WTC11 (cell line): ENCODE results near the gene BTN2A1. TPM values are rescaled to one million over a fixed set of nuclear protein-coding genes. Genes with fewer than 3 reads are reported as not detected.

Experiments used
- ATAC-seq: fragments of 200-7000 bp; cut with Tn5 transposase; 2 replicates; pipeline ENCODE4 v1.10.0; 2021; ENCODE audit warnings: mild to moderate bottlenecking, moderate library complexity
- CTCF ChIA-PET: fragments of 300-600 bp; sonication (Branson Sonifier 250); formaldehyde crosslinking; loops from one replicate; lab custom pipeline; 2021; ENCODE audit warnings: antibody characterized with exemption; lab: Charles Lee
- POLR2A ChIA-PET: fragments of 350-600 bp; sonication (Branson Sonifier 250); formaldehyde crosslinking; loops from one replicate; lab custom pipeline; 2021; ENCODE audit warnings: antibody characterized with exemption; lab: Charles Lee
- DNase-seq: peaks from one replicate; pipeline ENCODE4 v3.0.0; 2021; ENCODE audit warnings: low spot score
- H3K27ac Mint-ChIP-seq: 2 replicates; pipeline ENCODE4 v1.8.0; 2021; ENCODE audit warnings: mixed read lengths
- H3K27me3 Mint-ChIP-seq: 2 replicates; pipeline ENCODE4 v1.8.0; 2021; ENCODE audit warnings: low read depth, mild to moderate bottlenecking, moderate library complexity, mixed read lengths
- H3K36me3 Mint-ChIP-seq: 2 replicates; pipeline ENCODE4 v1.8.0; 2021; ENCODE audit warnings: mixed read lengths
- H3K4me1 Mint-ChIP-seq: 2 replicates; pipeline ENCODE4 v1.8.0; 2022; ENCODE audit warnings: mixed read lengths
- H3K4me3 Mint-ChIP-seq: 2 replicates; pipeline ENCODE4 v1.8.0; 2021; ENCODE audit warnings: mild to moderate bottlenecking, moderate library complexity, mixed read lengths
- H3K9me3 Mint-ChIP-seq: 2 replicates; pipeline ENCODE4 v1.8.0; 2021; ENCODE audit warnings: mixed read lengths
- CREB1 ChIP-seq: sonication (generic); formaldehyde crosslinking; IDR thresholded peaks from 2 replicates; pipeline ENCODE4 v1.8.0; 2023; ENCODE audit warnings: mild to moderate bottlenecking, missing genetic modification reagents
- MXD4 ChIP-seq: fragments of 250-450 bp; sonication (Bioruptor Pico); IDR thresholded peaks from 2 replicates; pipeline ENCODE4 v1.8.0; 2021; ENCODE audit warnings: mild to moderate bottlenecking, moderate library complexity, borderline replicate concordance
- NFYB ChIP-seq: sonication (generic); formaldehyde crosslinking; conservative IDR thresholded peaks from 2 replicates; pipeline ENCODE4 v1.8.0; 2022; ENCODE audit warnings: low read depth, missing genetic modification reagents
- NR2C2 ChIP-seq: sonication (generic); formaldehyde crosslinking; IDR thresholded peaks from 2 replicates; pipeline ENCODE4 v1.8.0; 2022; ENCODE audit warnings: mild to moderate bottlenecking, missing genetic modification reagents
- NR3C1 ChIP-seq: sonication (generic); formaldehyde crosslinking; conservative IDR thresholded peaks from 2 replicates; pipeline ENCODE4 v1.8.1; 2023; ENCODE audit warnings: low read depth, mild to moderate bottlenecking, missing genetic modification reagents
- SMAD4 ChIP-seq: sonication (generic); formaldehyde crosslinking; IDR thresholded peaks from 2 replicates; pipeline ENCODE4 v1.8.0; 2022; ENCODE audit warnings: mild to moderate bottlenecking, missing genetic modification reagents
- SP1 ChIP-seq: sonication (generic); formaldehyde crosslinking; conservative IDR thresholded peaks from 2 replicates; pipeline ENCODE4 v1.8.1; 2022; ENCODE audit warnings: missing genetic modification reagents
- TP53 ChIP-seq: sonication (generic); formaldehyde crosslinking; IDR thresholded peaks from 2 replicates; pipeline ENCODE4 v1.8.1; 2023; ENCODE audit warnings: mild to moderate bottlenecking, missing genetic modification reagents
- ZBTB21 ChIP-seq: sonication (generic); formaldehyde crosslinking; IDR thresholded peaks from 2 replicates; pipeline ENCODE4 v1.8.1; 2023; ENCODE audit warnings: mild to moderate bottlenecking, missing genetic modification reagents, borderline replicate concordance
- ZNF416 ChIP-seq: fragments of 250-450 bp; sonication (Bioruptor Pico); IDR thresholded peaks from 2 replicates; pipeline ENCODE4 v1.9.0; 2021; ENCODE audit warnings: mild to moderate bottlenecking, inconsistent platforms
- ZNF671 ChIP-seq: fragments of 250-450 bp; sonication (Bioruptor Pico); IDR thresholded peaks from 2 replicates; pipeline ENCODE4 v1.8.0; 2021; ENCODE audit warnings: mild to moderate bottlenecking
- total RNA-seq: library from RNA; stranded (reverse); gene quantifications from 3 replicates; pipeline ENCODE4 v1.2.3, GENCODE V29; 2021
- TF ChIP-seq, protein P1 (sequence below): sonication (generic); formaldehyde crosslinking; IDR thresholded peaks from 2 replicates; pipeline ENCODE4 v1.8.1; 2023; ENCODE audit warnings: mild to moderate bottlenecking, missing genetic modification reagents, moderate library complexity
- TF ChIP-seq, protein P2 (sequence below): sonication (generic); formaldehyde crosslinking; IDR thresholded peaks from 2 replicates; pipeline ENCODE4 v1.8.0; 2022; ENCODE audit warnings: missing genetic modification reagents
- TF ChIP-seq, protein P3 (sequence below): sonication (generic); formaldehyde crosslinking; IDR thresholded peaks from 2 replicates; pipeline ENCODE4 v1.8.1; 2023; ENCODE audit warnings: mild to moderate bottlenecking, moderate library complexity, missing genetic modification reagents

BTN2A1 gene
- total RNA-seq, 1 experiment from 2014 or later, result 9.9 TPM

DNA sequence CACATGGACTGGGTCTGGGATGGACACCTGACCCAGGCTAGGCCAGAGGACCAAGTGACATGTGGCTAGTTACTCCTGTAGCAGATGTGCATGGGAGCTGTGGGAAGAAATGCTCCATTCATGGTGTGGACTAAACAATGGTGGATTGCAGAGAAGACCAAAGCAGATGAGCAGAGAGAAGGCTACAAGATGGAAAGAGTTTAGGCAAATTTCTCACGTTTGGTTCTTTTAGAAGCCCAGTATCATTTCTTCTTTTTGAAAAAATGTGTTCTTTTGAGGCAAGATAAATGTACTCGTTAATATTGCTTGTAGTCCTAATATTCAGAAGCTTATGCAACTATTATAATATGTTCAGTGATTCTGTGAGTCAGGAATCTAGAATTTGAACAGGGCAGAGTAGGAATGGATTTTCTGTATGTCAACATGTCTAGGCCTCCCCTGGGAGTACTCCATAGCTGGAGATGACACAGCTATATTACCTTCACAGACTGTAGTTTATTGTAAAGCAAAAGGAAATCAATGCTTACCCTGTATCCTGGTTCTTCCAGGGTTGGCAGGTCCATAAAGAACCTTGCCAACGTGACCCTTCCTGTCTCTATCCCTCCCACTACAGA lies 2.3 kb upstream of the BTN2A1 start:
- ATAC-seq (no peak), DNase-seq (no peak)
- Mint-ChIP-seq H3K4me3 (no peak overlapping the region), H3K27ac (no peak overlapping the region), H3K4me1 (peaks cover 15% of the 10 kb centered on the region), H3K9me3 (no peaks in the 10 kb centered on the region), H3K27me3 (peaks cover 6% of the 10 kb centered on the region), H3K36me3 (peaks cover 14% of the 10 kb centered on the region)
- TF ChIP-seq NR3C1 (CRISPR knock-in tag) (no peak), TP53 (CRISPR knock-in tag) (no peak), CREB1 (CRISPR knock-in tag) (no peak), ZBTB21 (no peak), ZNF416 (CRISPR knock-in tag) (no peak)
- TF ChIP-seq, protein P1, sequence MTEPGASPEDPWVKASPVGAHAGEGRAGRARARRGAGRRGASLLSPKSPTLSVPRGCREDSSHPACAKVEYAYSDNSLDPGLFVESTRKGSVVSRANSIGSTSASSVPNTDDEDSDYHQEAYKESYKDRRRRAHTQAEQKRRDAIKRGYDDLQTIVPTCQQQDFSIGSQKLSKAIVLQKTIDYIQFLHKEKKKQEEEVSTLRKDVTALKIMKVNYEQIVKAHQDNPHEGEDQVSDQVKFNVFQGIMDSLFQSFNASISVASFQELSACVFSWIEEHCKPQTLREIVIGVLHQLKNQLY, result no peak
- POLR2A ChIA-PET, result no interaction called here
- CTCF ChIA-PET, result no interaction called here

DNA sequence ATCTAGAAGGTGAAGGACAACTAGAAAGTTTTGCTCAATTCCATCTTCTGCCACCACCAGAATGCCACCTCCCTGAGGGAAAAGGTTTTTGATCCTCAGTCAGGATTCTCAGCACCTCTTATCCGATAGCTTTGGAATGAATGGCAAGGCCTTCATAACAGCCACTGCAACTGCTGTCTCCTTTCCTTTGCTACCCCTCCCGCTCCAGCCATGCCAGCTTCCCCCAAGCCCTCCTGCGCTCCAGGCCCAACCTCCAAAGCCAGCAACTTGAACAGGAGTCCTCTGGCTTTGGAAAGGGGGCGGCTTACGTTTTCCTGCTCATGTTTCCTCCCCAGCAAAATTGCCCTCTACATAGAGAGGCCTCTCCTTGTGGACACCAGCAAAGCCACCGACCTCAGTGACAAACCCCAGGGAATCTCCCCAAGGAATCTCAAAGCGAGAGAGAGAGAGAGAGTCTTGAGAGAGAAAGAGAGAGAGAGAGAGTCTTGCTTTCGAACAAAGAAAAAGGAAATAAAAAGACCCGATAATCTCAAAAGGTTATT lies 420 bp upstream of the BTN2A1 start:
- DNase-seq, result peak; percentile 39
- Mint-ChIP-seq H3K36me3 (peaks cover 21% of the 10 kb centered on the region), H3K27ac (peak overlapping the region; percentile 97), H3K27me3 (peaks cover 4% of the 10 kb centered on the region), H3K4me1 (peaks cover 15% of the 10 kb centered on the region), H3K4me3 (peak overlapping the region; percentile 99), H3K9me3 (no peaks in the 10 kb centered on the region)
- ChIA-PET POLR2A (interaction anchor here (0.5 kb wide), 1 partner anchor 59 kb away, joined by 3 read pairs; no protein-coding TSS in a partner anchor), CTCF (interaction anchor here (1.0 to 1.6 kb wide), 2 partner anchors 115 kb away, joined by 3 to 4 read pairs; no protein-coding TSS in a partner anchor)
- no peak for TF ChIP-seq NFYB (CRISPR knock-in tag)
- TF ChIP-seq, protein P2, sequence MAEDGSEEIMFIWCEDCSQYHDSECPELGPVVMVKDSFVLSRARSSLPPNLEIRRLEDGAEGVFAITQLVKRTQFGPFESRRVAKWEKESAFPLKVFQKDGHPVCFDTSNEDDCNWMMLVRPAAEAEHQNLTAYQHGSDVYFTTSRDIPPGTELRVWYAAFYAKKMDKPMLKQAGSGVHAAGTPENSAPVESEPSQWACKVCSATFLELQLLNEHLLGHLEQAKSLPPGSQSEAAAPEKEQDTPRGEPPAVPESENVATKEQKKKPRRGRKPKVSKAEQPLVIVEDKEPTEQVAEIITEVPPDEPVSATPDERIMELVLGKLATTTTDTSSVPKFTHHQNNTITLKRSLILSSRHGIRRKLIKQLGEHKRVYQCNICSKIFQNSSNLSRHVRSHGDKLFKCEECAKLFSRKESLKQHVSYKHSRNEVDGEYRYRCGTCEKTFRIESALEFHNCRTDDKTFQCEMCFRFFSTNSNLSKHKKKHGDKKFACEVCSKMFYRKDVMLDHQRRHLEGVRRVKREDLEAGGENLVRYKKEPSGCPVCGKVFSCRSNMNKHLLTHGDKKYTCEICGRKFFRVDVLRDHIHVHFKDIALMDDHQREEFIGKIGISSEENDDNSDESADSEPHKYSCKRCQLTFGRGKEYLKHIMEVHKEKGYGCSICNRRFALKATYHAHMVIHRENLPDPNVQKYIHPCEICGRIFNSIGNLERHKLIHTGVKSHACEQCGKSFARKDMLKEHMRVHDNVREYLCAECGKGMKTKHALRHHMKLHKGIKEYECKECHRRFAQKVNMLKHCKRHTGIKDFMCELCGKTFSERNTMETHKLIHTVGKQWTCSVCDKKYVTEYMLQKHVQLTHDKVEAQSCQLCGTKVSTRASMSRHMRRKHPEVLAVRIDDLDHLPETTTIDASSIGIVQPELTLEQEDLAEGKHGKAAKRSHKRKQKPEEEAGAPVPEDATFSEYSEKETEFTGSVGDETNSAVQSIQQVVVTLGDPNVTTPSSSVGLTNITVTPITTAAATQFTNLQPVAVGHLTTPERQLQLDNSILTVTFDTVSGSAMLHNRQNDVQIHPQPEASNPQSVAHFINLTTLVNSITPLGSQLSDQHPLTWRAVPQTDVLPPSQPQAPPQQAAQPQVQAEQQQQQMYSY (CRISPR knock-in tag), result no peak
- TF ChIP-seq ZNF671 (CRISPR knock-in tag), result no peak
- TF ChIP-seq MXD4 (CRISPR knock-in tag), result no peak
- TF ChIP-seq, protein P3, sequence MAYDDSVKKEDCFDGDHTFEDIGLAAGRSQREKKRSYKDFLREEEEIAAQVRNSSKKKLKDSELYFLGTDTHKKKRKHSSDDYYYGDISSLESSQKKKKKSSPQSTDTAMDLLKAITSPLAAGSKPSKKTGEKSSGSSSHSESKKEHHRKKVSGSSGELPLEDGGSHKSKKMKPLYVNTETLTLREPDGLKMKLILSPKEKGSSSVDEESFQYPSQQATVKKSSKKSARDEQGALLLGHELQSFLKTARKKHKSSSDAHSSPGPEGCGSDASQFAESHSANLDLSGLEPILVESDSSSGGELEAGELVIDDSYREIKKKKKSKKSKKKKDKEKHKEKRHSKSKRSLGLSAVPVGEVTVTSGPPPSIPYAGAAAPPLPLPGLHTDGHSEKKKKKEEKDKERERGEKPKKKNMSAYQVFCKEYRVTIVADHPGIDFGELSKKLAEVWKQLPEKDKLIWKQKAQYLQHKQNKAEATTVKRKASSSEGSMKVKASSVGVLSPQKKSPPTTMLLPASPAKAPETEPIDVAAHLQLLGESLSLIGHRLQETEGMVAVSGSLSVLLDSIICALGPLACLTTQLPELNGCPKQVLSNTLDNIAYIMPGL (CRISPR knock-in tag), result no peak
- TF ChIP-seq SP1 (CRISPR knock-in tag), result no peak
- TF ChIP-seq, protein P1, result no peak
- TF ChIP-seq SMAD4 (CRISPR knock-in tag), result no peak
- no peak for TF ChIP-seq NR2C2 (CRISPR knock-in tag)
- peak; percentile 77 for ATAC-seq
